ENCODE data around the gene CNGB1. TPM values are rescaled to one million over a fixed set of nuclear protein-coding genes. Genes with fewer than 3 reads are reported as not detected.

The CNGB1 gene
- total RNA-seq, 1 donor, result not detected

DNA sequence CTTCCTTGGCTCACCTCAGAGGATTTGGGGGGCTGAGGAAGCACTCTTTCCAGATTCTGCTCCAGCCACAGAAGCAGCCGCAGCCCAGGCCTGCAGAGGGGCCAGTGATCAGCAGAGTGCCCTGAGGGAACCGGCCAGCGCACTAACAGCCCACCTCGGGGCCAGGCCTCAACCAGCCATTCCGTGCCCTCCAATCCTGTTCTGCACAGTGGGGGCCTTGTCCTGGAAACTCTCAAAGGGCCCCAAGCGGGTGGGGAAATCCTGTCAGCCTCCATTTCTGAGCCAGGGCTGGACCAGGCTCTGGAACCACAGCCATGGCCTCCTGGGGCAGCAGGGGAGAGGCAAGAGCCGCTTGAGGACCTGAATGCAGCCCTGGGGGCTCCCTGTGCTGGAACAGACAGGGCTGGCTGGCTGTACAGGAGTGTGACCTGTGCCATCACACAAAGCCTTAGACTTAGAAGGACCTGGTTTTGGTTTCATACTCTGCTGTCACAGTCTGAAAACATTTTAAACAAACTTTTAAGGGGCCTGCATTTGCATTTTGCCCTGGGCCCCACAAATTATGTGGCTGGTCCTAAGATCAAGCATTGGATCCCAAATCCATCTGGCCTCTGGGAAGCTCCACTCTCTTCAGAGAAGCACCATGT lies 10.0 kb downstream of the CNGB1 start:
- DNase-seq (ENCODE audit: insufficient read length, low spot score, missing footprints), result peak; percentile 55
- H3K4me3 ChIP-seq (ENCODE audit: insufficient read depth, low read length), result no peak overlapping the region
- peaks cover 13% of the 10 kb centered on the region for H3K27me3 ChIP-seq (ENCODE audit: insufficient read depth, low read length)
- no peaks in the 10 kb centered on the region for H3K9me3 ChIP-seq (ENCODE audit: low read depth, low read length)
- H3K36me3 ChIP-seq (ENCODE audit: insufficient read depth, low read length), result no peaks in the 10 kb centered on the region
- TF ChIP-seq, protein P1, sequence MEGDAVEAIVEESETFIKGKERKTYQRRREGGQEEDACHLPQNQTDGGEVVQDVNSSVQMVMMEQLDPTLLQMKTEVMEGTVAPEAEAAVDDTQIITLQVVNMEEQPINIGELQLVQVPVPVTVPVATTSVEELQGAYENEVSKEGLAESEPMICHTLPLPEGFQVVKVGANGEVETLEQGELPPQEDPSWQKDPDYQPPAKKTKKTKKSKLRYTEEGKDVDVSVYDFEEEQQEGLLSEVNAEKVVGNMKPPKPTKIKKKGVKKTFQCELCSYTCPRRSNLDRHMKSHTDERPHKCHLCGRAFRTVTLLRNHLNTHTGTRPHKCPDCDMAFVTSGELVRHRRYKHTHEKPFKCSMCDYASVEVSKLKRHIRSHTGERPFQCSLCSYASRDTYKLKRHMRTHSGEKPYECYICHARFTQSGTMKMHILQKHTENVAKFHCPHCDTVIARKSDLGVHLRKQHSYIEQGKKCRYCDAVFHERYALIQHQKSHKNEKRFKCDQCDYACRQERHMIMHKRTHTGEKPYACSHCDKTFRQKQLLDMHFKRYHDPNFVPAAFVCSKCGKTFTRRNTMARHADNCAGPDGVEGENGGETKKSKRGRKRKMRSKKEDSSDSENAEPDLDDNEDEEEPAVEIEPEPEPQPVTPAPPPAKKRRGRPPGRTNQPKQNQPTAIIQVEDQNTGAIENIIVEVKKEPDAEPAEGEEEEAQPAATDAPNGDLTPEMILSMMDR (IDR thresholded peaks at IDR 0.05; ENCODE audit: extremely low read depth, low read depth, low read length), result no peak
- H3K27ac ChIP-seq (ENCODE audit: low read depth, low read length), result no peak overlapping the region
- H3K4me1 ChIP-seq (ENCODE audit: insufficient read depth, low read length), result no peaks in the 10 kb centered on the region
- H3K4me2 ChIP-seq (ENCODE audit: insufficient read depth, low read length), result no peak overlapping the region
- no peak overlapping the region for H2AFZ ChIP-seq (ENCODE audit: low read length)
- H3K79me2 ChIP-seq (ENCODE audit: insufficient read depth, low read length), result no peaks in the 10 kb centered on the region
- H4K20me1 ChIP-seq (ENCODE audit: insufficient read depth, low read length), result no peaks in the 10 kb centered on the region

DNA sequence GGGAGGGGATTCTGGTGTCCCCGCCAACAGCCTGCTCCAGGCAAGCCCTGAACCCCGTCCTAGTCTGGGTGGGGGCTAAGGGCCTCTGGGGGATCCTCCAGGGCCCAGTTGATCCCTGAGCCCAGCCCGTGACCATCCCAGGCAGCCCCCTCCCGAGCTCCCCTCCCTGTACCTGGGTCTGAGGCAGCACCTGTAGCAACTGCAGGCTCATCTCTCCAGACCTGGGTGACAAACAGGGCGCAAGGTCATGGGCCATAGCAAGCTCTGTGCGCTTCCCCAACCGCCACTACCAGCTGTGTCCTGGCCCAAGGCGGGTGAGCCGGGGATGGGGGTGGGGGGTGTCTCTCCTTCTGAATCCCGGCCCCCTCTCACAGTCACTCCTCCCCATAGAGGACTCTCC lies 10.6 kb downstream of the CNGB1 start:
- H3K9me3 ChIP-seq (ENCODE audit: low read depth, low read length), result no peaks in the 10 kb centered on the region

DNA sequence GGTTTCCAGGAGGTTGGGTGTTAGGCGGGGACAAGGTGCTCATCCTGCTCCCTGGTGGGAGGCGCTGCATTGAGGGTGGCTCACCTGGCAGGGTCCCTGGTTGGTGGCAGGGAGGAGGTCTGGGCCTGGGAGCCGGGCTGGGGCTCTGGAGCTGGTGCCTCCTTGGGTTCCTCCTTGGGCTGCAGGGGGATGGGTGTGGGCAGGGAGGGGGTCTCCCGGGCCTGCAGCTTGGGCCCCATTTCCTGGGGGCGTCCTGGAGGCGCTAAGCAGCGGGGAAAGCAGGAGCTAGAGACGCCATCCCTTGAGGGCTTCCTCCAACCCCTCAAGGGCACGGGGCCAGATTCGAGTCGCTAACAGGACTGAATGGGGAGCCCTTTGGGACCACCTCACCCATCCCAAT lies 11.1 kb downstream of the CNGB1 start:
- DNase-seq (ENCODE audit: insufficient read length, low spot score, missing footprints), result peak; percentile 43
- H3K79me2 ChIP-seq (ENCODE audit: insufficient read depth, low read length), result no peaks in the 10 kb centered on the region
- H3K27me3 ChIP-seq (ENCODE audit: insufficient read depth, low read length), result peaks cover 13% of the 10 kb centered on the region
- no peaks in the 10 kb centered on the region for H3K4me1 ChIP-seq (ENCODE audit: insufficient read depth, low read length)
- H4K20me1 ChIP-seq (ENCODE audit: insufficient read depth, low read length), result no peaks in the 10 kb centered on the region
- H3K36me3 ChIP-seq (ENCODE audit: insufficient read depth, low read length), result no peaks in the 10 kb centered on the region
- no peak overlapping the region for H3K4me2 ChIP-seq (ENCODE audit: insufficient read depth, low read length)
- H3K9me3 ChIP-seq (ENCODE audit: low read depth, low read length), result no peaks in the 10 kb centered on the region
- H2AFZ ChIP-seq (ENCODE audit: low read length), result no peak overlapping the region
- TF ChIP-seq, protein P1 (IDR thresholded peaks at IDR 0.05; ENCODE audit: extremely low read depth, low read depth, low read length), result no peak
- H3K27ac ChIP-seq (ENCODE audit: low read depth, low read length), result no peak overlapping the region
- no peak overlapping the region for H3K4me3 ChIP-seq (ENCODE audit: insufficient read depth, low read length)

More for the DNA sequence above, 10.6 kb downstream of the CNGB1 start:
- Histone ChIP-seq H3K36me3 (ENCODE audit: insufficient read depth, low read length) (no peaks in the 10 kb centered on the region), H3K27me3 (ENCODE audit: insufficient read depth, low read length) (peaks cover 13% of the 10 kb centered on the region), H2AFZ (ENCODE audit: low read length) (no peak overlapping the region), H3K27ac (ENCODE audit: low read depth, low read length) (no peak overlapping the region), H4K20me1 (ENCODE audit: insufficient read depth, low read length) (no peaks in the 10 kb centered on the region), H3K79me2 (ENCODE audit: insufficient read depth, low read length) (no peaks in the 10 kb centered on the region), H3K4me3 (ENCODE audit: insufficient read depth, low read length) (no peak overlapping the region), H3K4me1 (ENCODE audit: insufficient read depth, low read length) (no peaks in the 10 kb centered on the region), H3K4me2 (ENCODE audit: insufficient read depth, low read length) (no peak overlapping the region)
- TF ChIP-seq, protein P1 (IDR thresholded peaks at IDR 0.05; ENCODE audit: extremely low read depth, low read depth, low read length), result no peak
- peak; percentile 45 for DNase-seq (ENCODE audit: insufficient read length, low spot score, missing footprints)

DNA sequence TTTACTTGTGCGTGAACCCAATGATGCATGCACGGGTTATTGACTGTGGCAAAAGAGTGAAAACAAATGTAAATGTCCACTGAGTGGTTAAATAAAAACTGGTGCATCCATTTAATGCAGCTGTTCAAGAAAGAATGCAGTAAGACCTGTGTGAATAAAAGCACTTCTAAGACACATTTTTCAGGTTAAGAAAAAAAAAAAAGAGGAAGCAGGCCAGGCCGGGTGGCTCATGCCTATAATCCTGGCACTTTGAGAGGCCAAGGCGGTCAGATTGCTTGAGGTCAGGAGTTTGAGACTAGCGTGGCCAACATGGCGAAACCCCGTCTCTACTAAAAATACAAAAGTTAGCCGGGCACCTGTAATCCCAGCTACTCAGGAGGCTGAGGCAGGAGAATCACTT lies 11.8 kb downstream of the CNGB1 start:
- Histone ChIP-seq H4K20me1 (ENCODE audit: insufficient read depth, low read length) (no peaks in the 10 kb centered on the region), H2AFZ (ENCODE audit: low read length) (no peak overlapping the region), H3K36me3 (ENCODE audit: insufficient read depth, low read length) (no peaks in the 10 kb centered on the region), H3K79me2 (ENCODE audit: insufficient read depth, low read length) (no peaks in the 10 kb centered on the region), H3K4me3 (ENCODE audit: insufficient read depth, low read length) (no peak overlapping the region), H3K27ac (ENCODE audit: low read depth, low read length) (no peak overlapping the region), H3K9me3 (ENCODE audit: low read depth, low read length) (no peaks in the 10 kb centered on the region), H3K4me1 (ENCODE audit: insufficient read depth, low read length) (no peaks in the 10 kb centered on the region), H3K27me3 (ENCODE audit: insufficient read depth, low read length) (peaks cover 13% of the 10 kb centered on the region), H3K4me2 (ENCODE audit: insufficient read depth, low read length) (no peak overlapping the region)
- peak; percentile 15 for DNase-seq (ENCODE audit: insufficient read length, low spot score, missing footprints)
- TF ChIP-seq, protein P1 (IDR thresholded peaks at IDR 0.05; ENCODE audit: extremely low read depth, low read depth, low read length), result no peak
